ENCODE results near the gene MACROD2.

MACROD2 gene

GRCh38 chr20:15622368-15622767 lies 1627.1 kb downstream of the MACROD2 start:
- TF ChIP-seq, protein P1, sequence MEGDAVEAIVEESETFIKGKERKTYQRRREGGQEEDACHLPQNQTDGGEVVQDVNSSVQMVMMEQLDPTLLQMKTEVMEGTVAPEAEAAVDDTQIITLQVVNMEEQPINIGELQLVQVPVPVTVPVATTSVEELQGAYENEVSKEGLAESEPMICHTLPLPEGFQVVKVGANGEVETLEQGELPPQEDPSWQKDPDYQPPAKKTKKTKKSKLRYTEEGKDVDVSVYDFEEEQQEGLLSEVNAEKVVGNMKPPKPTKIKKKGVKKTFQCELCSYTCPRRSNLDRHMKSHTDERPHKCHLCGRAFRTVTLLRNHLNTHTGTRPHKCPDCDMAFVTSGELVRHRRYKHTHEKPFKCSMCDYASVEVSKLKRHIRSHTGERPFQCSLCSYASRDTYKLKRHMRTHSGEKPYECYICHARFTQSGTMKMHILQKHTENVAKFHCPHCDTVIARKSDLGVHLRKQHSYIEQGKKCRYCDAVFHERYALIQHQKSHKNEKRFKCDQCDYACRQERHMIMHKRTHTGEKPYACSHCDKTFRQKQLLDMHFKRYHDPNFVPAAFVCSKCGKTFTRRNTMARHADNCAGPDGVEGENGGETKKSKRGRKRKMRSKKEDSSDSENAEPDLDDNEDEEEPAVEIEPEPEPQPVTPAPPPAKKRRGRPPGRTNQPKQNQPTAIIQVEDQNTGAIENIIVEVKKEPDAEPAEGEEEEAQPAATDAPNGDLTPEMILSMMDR (IDR thresholded peaks at IDR 0.05; ENCODE audit: insufficient read depth, low read length, missing control alignments), result no peak
- POLR2A ChIA-PET, result no interaction called here

GRCh38 chr20:15623215-15623614 lies 1627.9 kb downstream of the MACROD2 start:
- no peak overlapping the region for H3K4me3 ChIP-seq (ENCODE audit: low read depth, low read length)
- TF ChIP-seq, protein P1 (IDR thresholded peaks at IDR 0.05; ENCODE audit: insufficient read depth, low read length, missing control alignments), result no peak
- DNase-seq (ENCODE audit: low read depth, low spot score), result no peak
- POLR2A ChIA-PET, result no interaction called here
- CTCF ChIA-PET, result no interaction called here

More at GRCh38 chr20:15622368-15622767, 1627.1 kb downstream of the MACROD2 start:
- DNase-seq (ENCODE audit: low read depth, low spot score), result no peak
- H3K4me3 ChIP-seq (ENCODE audit: low read depth, low read length), result no peak overlapping the region
- CTCF ChIA-PET, result no interaction called here

GRCh38 chr20:15625981-15626380 lies 1630.7 kb downstream of the MACROD2 start:
- POLR2A ChIA-PET, result no interaction called here

DNA sequence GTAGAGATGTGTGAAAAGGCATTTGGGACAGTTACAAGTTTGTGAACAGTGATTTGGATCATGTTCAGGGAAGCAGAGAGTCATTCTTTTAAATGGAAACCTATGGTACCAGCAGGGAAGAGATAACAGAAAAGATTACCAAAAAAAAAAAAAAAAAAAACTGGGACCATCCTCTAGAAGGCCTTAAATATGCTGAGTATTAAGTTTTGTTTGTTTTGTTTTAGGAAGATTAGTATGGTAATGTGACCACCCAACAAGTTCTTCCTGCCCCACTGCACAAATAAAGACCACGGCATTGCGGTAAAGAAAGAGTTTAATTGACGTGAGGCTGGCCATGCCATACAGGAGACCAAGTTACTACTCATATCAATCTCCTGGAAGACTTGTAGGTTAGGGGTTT lies 1631.8 kb downstream of the MACROD2 start:
- TF ChIP-seq, protein P1 (IDR thresholded peaks at IDR 0.05; ENCODE audit: insufficient read depth, low read length, missing control alignments), result no peak
- ChIA-PET CTCF (no interaction called here), POLR2A (no interaction called here)
- no peak for DNase-seq (ENCODE audit: low read depth, low spot score)
- no peak overlapping the region for H3K4me3 ChIP-seq (ENCODE audit: low read depth, low read length)

More at GRCh38 chr20:15625981-15626380, 1630.7 kb downstream of the MACROD2 start:
- CTCF ChIA-PET, result no interaction called here
- no peak overlapping the region for H3K4me3 ChIP-seq (ENCODE audit: low read depth, low read length)
- TF ChIP-seq, protein P1 (IDR thresholded peaks at IDR 0.05; ENCODE audit: insufficient read depth, low read length, missing control alignments), result no peak
- no peak for DNase-seq (ENCODE audit: low read depth, low spot score)

DNA sequence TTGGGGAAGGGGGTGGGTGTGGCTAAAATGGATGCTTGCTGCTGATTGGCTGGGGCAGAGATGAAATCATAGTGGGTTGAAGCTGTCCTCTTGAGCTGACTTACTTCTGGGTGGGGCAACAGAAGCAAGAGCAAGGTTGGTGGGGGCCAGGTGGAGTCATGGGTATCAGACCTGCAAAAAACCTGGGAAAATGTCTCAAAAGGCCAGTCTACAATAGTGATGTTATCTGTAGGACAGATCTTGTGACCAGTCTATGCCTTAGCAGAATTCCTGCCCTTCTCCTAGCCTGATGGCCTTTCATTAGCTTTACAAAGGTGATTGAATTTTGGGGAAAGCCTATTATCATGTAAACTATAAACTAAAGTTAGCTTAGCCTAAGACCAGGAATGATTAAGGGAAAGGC lies 1632.2 kb downstream of the MACROD2 start:
- POLR2A ChIA-PET, result no interaction called here

GRCh38 chr20:15628851-15629353 lies 1633.6 kb downstream of the MACROD2 start:
- TF ChIP-seq, protein P1 (IDR thresholded peaks at IDR 0.05; ENCODE audit: insufficient read depth, low read length, missing control alignments), result no peak
- POLR2A ChIA-PET, result no interaction called here
- CTCF ChIA-PET, result interaction anchor here (1.5 kb wide), 1 partner anchor 15 kb away, joined by 5 read pairs; no protein-coding TSS in a partner anchor
- DNase-seq (ENCODE audit: low read depth, low spot score), result no peak
- no peak overlapping the region for H3K4me3 ChIP-seq (ENCODE audit: low read depth, low read length)

More for the DNA sequence above, 1632.2 kb downstream of the MACROD2 start:
- DNase-seq (ENCODE audit: low read depth, low spot score), result no peak
- H3K4me3 ChIP-seq (ENCODE audit: low read depth, low read length), result no peak overlapping the region
- CTCF ChIA-PET, result no interaction called here
- TF ChIP-seq, protein P1 (IDR thresholded peaks at IDR 0.05; ENCODE audit: insufficient read depth, low read length, missing control alignments), result no peak
